A204.1 (cell line): ENCODE results near the gene COTL1.

Experiments
- FAIRE-seq: peaks from 2 replicates; lab custom pipeline; 2012; peaks lifted over from hg19 to GRCh38; lab: Jason Lieb, UNC

Gene COTL1

GRCh38 chr16:84617791-84618580 is at the start of gene COTL1:
TSS of gene COTL1 (minus strand) at chr16:84618078. CDS start at chr16:84617914, 164 bp downstream.
- no peak for FAIRE-seq

- no peak for FAIRE-seq
Observed at GRCh38 chr16:84665843-84666242, 48.0 kb upstream of the COTL1 start.

GRCh38 chr16:84665359-84665758 is 47.5 kb upstream of the COTL1 start:
- FAIRE-seq, result no peak

GRCh38 chr16:84663433-84664101 is 45.7 kb upstream of the COTL1 start:
- no peak for FAIRE-seq

- FAIRE-seq, result no peak
Observed at GRCh38 chr16:84662471-84662870, 44.6 kb upstream of the COTL1 start.

- no peak for FAIRE-seq
Observed at GRCh38 chr16:84661418-84662060, 43.7 kb upstream of the COTL1 start.

GRCh38 chr16:84660973-84661372 is 43.1 kb upstream of the COTL1 start:
- FAIRE-seq, result no peak

GRCh38 chr16:84659656-84660300 is 41.9 kb upstream of the COTL1 start:
- FAIRE-seq, result no peak

- no peak for FAIRE-seq
Observed at GRCh38 chr16:84658690-84659089, 40.8 kb upstream of the COTL1 start.

GRCh38 chr16:84657229-84657837 is 39.5 kb upstream of the COTL1 start:
- no peak for FAIRE-seq

- no peak for FAIRE-seq
Observed at GRCh38 chr16:84656649-84657048, 38.8 kb upstream of the COTL1 start.

- FAIRE-seq, result no peak
Observed at GRCh38 chr16:84654998-84655397, 37.1 kb upstream of the COTL1 start.

GRCh38 chr16:84654238-84654637 is 36.4 kb upstream of the COTL1 start:
- FAIRE-seq, result no peak

- no peak for FAIRE-seq
Observed at GRCh38 chr16:84652566-84652965, 34.7 kb upstream of the COTL1 start.

GRCh38 chr16:84650062-84650991 is 32.4 kb upstream of the COTL1 start:
- FAIRE-seq, result no peak

GRCh38 chr16:84649511-84649861 is 31.6 kb upstream of the COTL1 start:
- no peak for FAIRE-seq

- no peak for FAIRE-seq
Observed at GRCh38 chr16:84648595-84649510, 31.0 kb upstream of the COTL1 start.

GRCh38 chr16:84647828-84648594 is 30.1 kb upstream of the COTL1 start, which contains the start of gene KLHL36:
TSS of gene KLHL36 (plus strand) at chr16:84648511. CDS start at chr16:84650868, 2,357 bp downstream.
- no peak for FAIRE-seq

- FAIRE-seq, result no peak
Observed at GRCh38 chr16:84643674-84644073, 25.8 kb upstream of the COTL1 start.
